T-helper 2 cell treated with Interferon-gamma antibody and Interleukin-4, amounts not matched to agents 100 ng/mL and 5 ng/mL, for 36 hours (primary cell): ENCODE results near the gene KAT5. TPM values are rescaled to one million over a fixed set of nuclear protein-coding genes. Genes with fewer than 3 reads are reported as not detected.
"Not testable (repeated sequence)": the region's sequence is repeated elsewhere in the genome, so short reads cannot be mapped to it uniquely, and the experiment has no call there.

ENCODE experiments used
- intact Hi-C: fragments of 100-400 bp; cut with micrococcal nuclease; formaldehyde crosslinking; loops from one replicate; pipeline ENCODE4 v1.15.1; 2023
- total RNA-seq: library from RNA; stranded (reverse); gene quantifications from 2 replicates; pipeline ENCODE4 v1.2.3, GENCODE V29; 2022

KAT5 gene
- total RNA-seq, 1 donor from 2014 or later, result 72.0 TPM

- intact Hi-C loops, result no loop called here
Measured at GRCh38 chr11:65708451-65708850, 3.6 kb upstream of the KAT5 start.

- intact Hi-C loops, result loop anchor here (5.0 to 10.0 kb wide), 5 partner anchors 47 to 575 kb away; partner anchors contain the start of genes AP5B1, FAM89B, FIBP and RELA
Measured at GRCh38 chr11:65709661-65710060, 2.4 kb upstream of the KAT5 start.

GRCh38 chr11:65710421-65710820 lies 1.6 kb upstream of the KAT5 start:
- intact Hi-C loops, result loop anchor here (5.0 to 10.0 kb wide), 5 partner anchors 48 to 574 kb away; partner anchors contain the start of genes AP5B1, FAM89B, FIBP and RELA

GRCh38 chr11:65712633-65713076 lies 603 bp downstream of the KAT5 start:
- intact Hi-C loops, result loop anchor here (1.0 to 10.0 kb wide), 11 partner anchors 8 to 572 kb away; partner anchors contain the start of genes AP5B1, BANF1, CFL1 and EIF1AD

- intact Hi-C loops, result loop anchor here (2.0 to 10.0 kb wide), 6 partner anchors 51 to 571 kb away; partner anchors contain the start of genes AP5B1, FAM89B, FIBP and RELA
Measured at GRCh38 chr11:65713212-65713969, 1.3 kb downstream of the KAT5 start.

DNA sequence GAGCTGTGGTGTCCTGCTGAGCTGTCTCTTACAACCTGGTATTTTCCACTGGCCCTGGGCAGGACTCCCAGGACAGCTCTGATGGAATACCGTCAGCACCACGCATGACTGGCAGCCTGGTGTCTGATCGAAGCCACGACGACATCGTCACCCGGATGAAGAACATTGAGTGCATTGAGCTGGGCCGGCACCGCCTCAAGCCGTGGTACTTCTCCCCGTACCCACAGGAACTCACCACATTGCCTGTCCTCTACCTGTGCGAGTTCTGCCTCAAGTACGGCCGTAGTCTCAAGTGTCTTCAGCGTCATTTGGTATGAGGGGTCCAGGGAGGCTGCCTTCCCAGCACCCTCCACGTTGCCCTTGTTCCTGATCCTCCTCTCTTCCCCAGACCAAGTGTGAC lies 2.4 kb downstream of the KAT5 start:
- intact Hi-C loops, result loop anchor here (5.0 to 10.0 kb wide), 5 partner anchors 52 to 570 kb away; partner anchors contain the start of genes AP5B1, FAM89B, FIBP and RELA

DNA sequence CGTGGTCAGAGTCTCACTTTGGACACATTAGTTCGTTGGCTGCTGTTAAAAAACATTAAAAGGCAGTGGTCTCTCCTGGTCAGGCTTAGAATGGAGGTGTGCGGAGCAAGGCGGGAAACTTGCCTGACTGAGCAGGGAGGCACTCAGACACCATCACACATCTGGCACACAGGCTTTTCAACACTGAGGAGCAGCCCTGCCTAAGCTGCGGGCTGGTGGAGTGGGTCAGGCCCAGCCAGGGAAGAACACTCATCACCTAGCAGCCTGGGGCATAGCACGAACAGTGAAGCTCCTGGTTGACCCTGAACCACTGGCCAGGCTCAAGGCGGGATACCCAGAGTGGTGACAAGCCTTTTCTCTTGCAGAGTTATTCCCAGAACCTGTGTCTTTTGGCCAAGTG lies 4.2 kb downstream of the KAT5 start:
- intact Hi-C loops, result loop anchor here (10.0 kb wide), 1 partner anchor 568 kb away; the partner anchor contains the start of gene YIF1A

DNA sequence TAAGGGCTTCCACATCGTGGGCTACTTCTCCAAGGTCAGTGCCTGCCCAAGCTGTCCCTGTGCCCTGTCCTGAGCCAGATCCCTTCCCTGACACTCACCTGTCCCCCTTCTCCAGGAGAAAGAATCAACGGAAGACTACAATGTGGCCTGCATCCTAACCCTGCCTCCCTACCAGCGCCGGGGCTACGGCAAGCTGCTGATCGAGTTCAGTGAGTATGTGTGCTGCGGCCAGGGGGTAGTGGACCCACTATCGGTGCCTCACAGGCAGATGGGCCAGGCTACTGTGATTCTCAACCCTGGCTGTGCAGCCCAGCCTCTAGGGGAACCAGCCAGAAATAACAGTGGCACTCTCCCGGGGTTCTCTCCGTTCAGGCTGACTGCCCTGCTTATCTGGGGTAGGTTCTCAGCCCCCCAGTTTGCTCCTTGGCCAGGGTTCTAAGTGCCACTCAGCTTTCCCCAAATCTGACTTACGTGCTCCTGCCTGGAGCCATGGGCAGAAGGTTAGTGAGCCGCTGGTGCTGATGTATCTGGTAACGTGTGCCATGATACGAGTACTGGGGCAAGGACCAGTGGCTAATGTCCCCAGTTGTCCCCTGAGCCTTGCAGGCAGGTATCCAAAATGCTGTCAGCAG lies 4.8 kb downstream of the KAT5 start:
- intact Hi-C loops, result loop anchor here (10.0 kb wide), 1 partner anchor 568 kb away; the partner anchor contains the start of gene YIF1A

DNA sequence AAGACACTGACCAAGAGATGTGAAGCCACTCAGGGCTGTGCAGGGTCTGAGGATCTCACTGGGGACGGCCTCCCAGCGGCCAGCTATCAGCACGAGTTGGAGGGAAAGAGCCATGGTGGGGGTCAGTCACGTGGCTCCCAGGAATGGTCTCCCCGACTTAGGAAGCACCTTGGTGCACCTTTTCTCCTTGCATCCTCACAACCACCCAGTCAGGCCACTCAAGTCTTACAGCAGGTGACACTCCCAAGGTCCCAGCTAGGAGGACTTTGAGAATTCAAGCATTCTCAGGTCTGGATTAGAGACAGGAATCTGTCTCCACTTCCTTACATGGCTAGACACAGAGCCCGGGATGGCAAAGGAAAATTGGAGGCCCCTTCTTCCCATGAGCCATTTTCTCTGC lies 5.9 kb downstream of the KAT5 start:
- intact Hi-C loops, result loop anchor here (10.0 kb wide), 1 partner anchor 567 kb away; the partner anchor contains the start of gene YIF1A

DNA sequence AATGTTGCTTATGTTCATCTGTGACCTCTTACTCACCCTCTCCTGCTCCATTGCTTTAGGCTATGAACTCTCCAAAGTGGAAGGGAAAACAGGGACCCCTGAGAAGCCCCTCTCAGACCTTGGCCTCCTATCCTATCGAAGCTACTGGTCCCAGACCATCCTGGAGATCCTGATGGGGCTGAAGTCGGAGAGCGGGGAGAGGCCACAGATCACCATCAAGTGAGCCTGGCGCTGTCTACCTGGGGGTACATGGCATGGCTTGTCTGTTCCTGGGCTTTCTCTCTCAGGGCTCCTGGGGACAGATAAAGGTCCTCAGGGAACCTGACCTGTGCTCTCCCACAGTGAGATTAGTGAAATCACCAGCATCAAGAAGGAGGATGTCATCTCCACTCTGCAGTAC lies 6.5 kb downstream of the KAT5 start:
- intact Hi-C loops, result loop anchor here (10.0 kb wide), 1 partner anchor 566 kb away; the partner anchor contains the start of gene YIF1A

- intact Hi-C loops, result loop anchor here (10.0 kb wide), 1 partner anchor 566 kb away; the partner anchor contains the start of gene YIF1A
Measured at GRCh38 chr11:65718964-65719492, 7.0 kb downstream of the KAT5 start.

DNA sequence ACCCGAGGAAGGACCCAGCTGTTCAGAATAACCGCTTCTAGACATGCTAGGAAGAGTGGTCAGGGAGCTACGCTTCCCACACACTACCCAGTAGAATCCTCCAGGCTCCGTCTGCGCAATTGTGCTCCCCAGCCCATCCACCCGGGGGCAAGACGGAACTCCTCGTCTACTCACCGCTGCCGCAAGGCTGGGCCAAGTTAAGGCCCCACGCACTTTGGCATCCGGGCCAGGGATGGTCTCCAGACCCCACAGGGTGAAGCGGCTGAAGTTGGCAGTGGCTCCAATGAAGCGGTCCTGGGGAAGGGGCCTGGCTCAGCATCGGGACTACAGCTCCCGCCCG lies 7.8 kb downstream of the KAT5 start:
- intact Hi-C loops, result loop anchor here (1.0 to 10.0 kb wide), 3 partner anchors 8 to 565 kb away; partner anchors contain the start of genes BANF1, EIF1AD, KAT5 and YIF1A

DNA sequence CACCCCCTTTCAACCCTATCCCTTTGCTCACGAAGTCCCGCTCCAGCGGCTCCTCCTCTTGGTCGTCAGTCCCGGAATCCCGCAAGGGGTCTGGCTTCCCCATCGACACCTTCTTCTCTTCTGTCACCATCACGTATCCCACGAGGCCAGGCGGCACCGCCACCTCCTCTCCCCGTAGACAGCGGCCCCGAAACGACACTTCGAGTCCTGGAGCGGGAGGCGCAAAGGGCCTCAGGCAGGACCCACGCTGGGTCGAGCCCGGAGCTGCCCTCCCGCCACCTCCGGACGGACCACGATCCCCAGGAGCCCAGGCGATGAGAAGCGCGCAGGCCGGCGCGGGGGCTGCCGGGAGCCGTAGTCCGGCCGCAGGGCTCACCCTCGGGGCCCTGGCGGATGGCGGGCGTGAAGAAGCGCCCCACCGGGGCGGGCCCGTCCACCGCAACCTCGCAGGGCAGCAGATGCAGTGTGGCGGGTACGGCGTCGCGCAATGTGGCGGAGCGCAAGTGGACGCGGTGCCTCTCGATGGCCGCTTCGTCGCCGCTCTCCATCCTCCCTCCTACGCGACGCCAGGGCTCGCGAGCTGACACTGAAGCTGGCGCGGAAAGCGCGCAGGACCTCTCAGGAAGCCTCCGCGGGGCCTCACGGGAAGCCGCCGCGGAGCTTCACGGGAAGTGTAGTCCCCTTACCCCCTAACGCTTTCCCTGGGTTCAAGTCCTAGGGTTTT lies 8.3 kb downstream of the KAT5 start, which contains the start of gene RNASEH2C:
RNASEH2C (minus strand) TSS at position 588 of the 724 bp plus-strand sequence; CDS start at position 548, 40 bp downstream.
- intact Hi-C loops, result loop anchor here (1.0 kb wide), 2 partner anchors 8 to 282 kb away; partner anchors contain the start of genes BANF1, EIF1AD and KAT5

DNA sequence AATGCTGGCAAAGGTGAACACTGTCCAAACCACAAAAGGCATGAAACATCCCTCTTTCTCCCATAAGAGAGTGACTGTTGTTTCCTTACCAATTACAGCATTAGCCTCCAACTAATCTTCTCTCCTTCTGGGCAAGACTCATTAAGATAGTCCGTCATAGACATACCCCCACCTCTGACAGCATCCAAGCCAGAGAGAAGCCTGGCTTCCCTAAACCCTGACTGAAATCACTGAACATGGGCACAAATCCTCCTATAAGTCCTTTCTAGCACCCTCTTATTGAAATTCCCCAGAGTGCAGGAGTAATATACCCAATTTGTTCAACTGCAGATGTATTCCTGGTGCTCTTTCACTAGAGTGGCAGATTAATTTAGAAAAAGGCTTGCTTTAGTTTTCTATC lies 10.2 kb downstream of the KAT5 start:
- intact Hi-C loops, result no loop called here

GRCh38 chr11:65726660-65727059 lies 14.6 kb downstream of the KAT5 start:
- intact Hi-C loops, result no loop called here

- intact Hi-C loops, result no loop called here
Measured at GRCh38 chr11:65727865-65728264, 15.8 kb downstream of the KAT5 start.

- intact Hi-C loops, result no loop called here
Measured at GRCh38 chr11:65730461-65730860, 18.4 kb downstream of the KAT5 start.

GRCh38 chr11:65735111-65735510 lies 23.1 kb downstream of the KAT5 start:
- intact Hi-C loops, result not testable (repeated sequence)

GRCh38 chr11:65736810-65737209 lies 24.8 kb downstream of the KAT5 start:
- intact Hi-C loops, result no loop called here

DNA sequence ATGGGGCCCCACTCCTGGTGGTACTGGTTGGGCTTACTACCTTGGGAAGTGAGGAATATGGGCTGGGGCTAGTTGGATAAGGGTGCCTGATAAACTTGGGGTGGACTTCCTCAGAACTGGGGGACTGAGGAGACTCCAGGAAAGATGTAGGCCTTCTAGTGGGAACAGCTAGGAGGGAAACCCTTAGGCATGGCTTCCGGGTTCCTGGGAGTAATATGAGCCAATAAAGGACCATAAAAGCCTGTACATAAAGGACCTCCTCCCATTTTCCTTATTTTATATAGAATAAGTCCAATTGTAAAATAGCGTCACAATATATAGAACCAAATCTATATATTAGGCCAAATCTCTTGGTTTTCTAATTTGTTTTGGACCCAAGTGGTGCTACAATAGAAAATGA lies 27.0 kb downstream of the KAT5 start:
- intact Hi-C loops, result no loop called here

DNA sequence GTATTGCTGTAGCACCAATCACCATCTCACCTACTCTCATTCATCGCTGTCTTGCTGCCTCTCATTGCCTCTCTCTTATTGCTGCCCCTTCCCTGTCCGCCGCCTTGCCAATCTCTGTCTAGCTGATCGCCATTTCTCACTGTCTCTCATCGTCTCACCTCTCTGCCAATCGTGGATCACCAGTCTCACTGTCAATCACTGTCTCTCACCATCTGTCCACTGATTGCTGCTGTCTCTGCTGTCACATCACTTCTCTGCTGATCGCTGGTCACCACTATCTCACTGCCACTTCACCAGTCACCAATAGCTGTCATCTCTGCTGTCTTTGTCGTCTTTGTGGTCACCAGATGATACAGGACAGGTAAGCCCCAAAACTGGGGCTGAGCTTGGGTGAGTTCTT lies 29.1 kb downstream of the KAT5 start:
- intact Hi-C loops, result no loop called here
